Uterus (tissue), 4 donors: ENCODE measurements around the gene USP50. TPM values are rescaled to one million over a fixed set of nuclear protein-coding genes. Genes with fewer than 3 reads are reported as not detected.

Source experiments
- DNase-seq, 2 donors: peaks; one replicate each; pipeline ENCODE4 v3.0.0-alpha.2; 2019 to 2020
- H3K27ac ChIP-seq, 2 donors: fragments of 200-600 bp; sonication (generic); 1 replicate in 1 of 2; 2 replicates in 1 of 2; pipeline ENCODE4 v1.5.1; 2016 to 2018
- H3K27me3 ChIP-seq, 2 donors: fragments of 200-600 bp; sonication (generic); one replicate each; pipeline ENCODE4 v1.5.1; 2018 to 2019; ENCODE audit warnings: control low read depth in 1 of 2
- H3K36me3 ChIP-seq, 2 donors: fragments of 200-600 bp; sonication (generic); one replicate each; pipeline ENCODE4 v1.5.1; 2019; ENCODE audit warnings: control low read depth in 1 of 2
- H3K4me1 ChIP-seq, 2 donors: fragments of 200-600 bp; sonication (generic); one replicate each; pipeline ENCODE4 v1.5.1; 2018 to 2019; ENCODE audit warnings: control low read depth in 1 of 2
- H3K4me3 ChIP-seq, 2 donors: fragments of 200-600 bp; sonication (generic); 1 replicate in 1 of 2; 2 replicates in 1 of 2; pipeline ENCODE4 v1.5.1; 2018 to 2019; ENCODE audit warnings: mild to moderate bottlenecking in 1 of 2
- H3K9me3 ChIP-seq, 2 donors: fragments of 200-600 bp; sonication (generic); one replicate each; pipeline ENCODE4 v1.5.1; 2019; ENCODE audit warnings: control low read depth in 1 of 2
- POLR2A ChIP-seq, 2 donors: fragments of 450-650 bp; IDR thresholded peaks; one replicate each; pipeline ENCODE4 v1.6.1; 2016; ENCODE audit warnings: antibody characterized with exemption in 2 of 2, mild to moderate bottlenecking in 1 of 2, moderate library complexity in 1 of 2
- intact Hi-C: fragments of 100-400 bp; cut with DNase I; formaldehyde crosslinking; loops from one replicate; pipeline ENCODE4 v1.15.1; 2023; ENCODE audit warnings: low total_unique reads
- total RNA-seq, 4 donors: library from RNA; depleted of rRNA in 3 of 4; stranded (reverse); fragments of >200 nt in 3 of 4; gene quantifications; one replicate each; pipeline versions ENCODE4 v1.1.0 to v1.2.4, GENCODE V29; 2014 to 2023
- TF ChIP-seq, protein P1 (sequence below), 4 experiments: fragments of 200-600 bp in 2 of 4; fragments of 450-650 bp in 2 of 4; sonication (generic) in 2 of 4; IDR thresholded peaks; one replicate each; pipeline ENCODE4 v1.5.1; 2016 to 2019; ENCODE audit warnings: antibody characterized with exemption in 4 of 4, mild to moderate bottlenecking in 2 of 4, moderate library complexity in 1 of 4
- donor health status: DM: yes; HTN: yes; CAD: no.

USP50 gene
- 1 to 10 TPM in 2 of 4 donors, not detected in 2; 2.0 to 2.8 TPM for total RNA-seq

DNA sequence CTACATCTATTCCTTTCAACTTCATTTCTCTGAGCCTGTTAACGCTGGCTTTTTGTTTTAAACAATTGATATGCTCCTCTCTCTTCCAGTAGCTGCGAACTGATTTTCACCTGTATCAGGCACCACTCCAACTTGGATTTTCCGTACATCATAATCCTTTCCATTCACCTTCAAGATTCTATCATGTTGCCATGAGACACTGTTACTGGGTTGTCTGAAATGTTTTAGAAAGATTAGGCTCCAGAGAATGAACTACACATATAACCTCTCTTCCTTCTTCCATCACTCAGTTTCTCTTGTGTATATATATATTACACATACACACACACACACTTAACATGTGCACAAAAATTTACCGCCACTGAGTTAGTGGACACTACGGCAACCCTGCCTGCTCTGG, at the start of gene USP50:
USP50 (minus strand) TSS at position 101 of the 400 bp plus-strand sequence. CDS start 141 bp downstream, outside the sequence.
- intact Hi-C loops: no loop called here
- Histone ChIP-seq H3K27ac (no peak within 1 kb of the TSS), H3K36me3 (no peaks in the 10 kb centered on the region), H3K9me3 (no peaks in the 10 kb centered on the region), H3K4me3 (no peak within 1 kb of the TSS), H3K4me1 (no peaks in the 10 kb centered on the region), H3K27me3 (no peaks in the 10 kb centered on the region)
- TF ChIP-seq POLR2A (IDR thresholded peaks at IDR 0.05): no peak
- TF ChIP-seq, protein P1, sequence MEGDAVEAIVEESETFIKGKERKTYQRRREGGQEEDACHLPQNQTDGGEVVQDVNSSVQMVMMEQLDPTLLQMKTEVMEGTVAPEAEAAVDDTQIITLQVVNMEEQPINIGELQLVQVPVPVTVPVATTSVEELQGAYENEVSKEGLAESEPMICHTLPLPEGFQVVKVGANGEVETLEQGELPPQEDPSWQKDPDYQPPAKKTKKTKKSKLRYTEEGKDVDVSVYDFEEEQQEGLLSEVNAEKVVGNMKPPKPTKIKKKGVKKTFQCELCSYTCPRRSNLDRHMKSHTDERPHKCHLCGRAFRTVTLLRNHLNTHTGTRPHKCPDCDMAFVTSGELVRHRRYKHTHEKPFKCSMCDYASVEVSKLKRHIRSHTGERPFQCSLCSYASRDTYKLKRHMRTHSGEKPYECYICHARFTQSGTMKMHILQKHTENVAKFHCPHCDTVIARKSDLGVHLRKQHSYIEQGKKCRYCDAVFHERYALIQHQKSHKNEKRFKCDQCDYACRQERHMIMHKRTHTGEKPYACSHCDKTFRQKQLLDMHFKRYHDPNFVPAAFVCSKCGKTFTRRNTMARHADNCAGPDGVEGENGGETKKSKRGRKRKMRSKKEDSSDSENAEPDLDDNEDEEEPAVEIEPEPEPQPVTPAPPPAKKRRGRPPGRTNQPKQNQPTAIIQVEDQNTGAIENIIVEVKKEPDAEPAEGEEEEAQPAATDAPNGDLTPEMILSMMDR (IDR thresholded peaks at IDR 0.05): no peak
- DNase-seq: no peak

DNA sequence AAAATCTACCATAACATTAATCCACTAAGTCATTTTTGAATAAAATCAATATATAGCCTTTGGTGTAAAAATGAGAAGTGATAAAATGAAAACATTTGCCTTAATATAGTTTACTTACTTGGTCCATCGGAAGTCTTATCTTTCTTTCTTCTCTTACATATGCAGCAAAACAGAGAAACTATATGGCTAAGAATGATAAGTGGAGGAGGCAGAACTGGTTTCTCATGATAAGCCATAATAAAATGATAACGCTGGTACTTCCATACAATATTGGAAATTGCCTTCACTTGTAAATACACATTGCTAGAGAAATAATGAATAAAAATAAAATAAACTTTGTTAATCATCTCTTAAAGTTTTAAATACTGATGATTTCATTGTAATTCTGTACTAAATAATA, 47.8 kb upstream of the USP50 start:
- Histone ChIP-seq H3K27me3 (no peaks in the 10 kb centered on the region), H3K27ac (no peak overlapping the region), H3K36me3 (no peaks in the 10 kb centered on the region), H3K4me3 (no peak overlapping the region), H3K9me3 (no peaks in the 10 kb centered on the region), H3K4me1 (no peaks in the 10 kb centered on the region)
- TF ChIP-seq, protein P1 (IDR thresholded peaks at IDR 0.05): no peak
- TF ChIP-seq POLR2A (IDR thresholded peaks at IDR 0.05): no peak
- intact Hi-C loops: no loop called here
- no peak for DNase-seq

DNA sequence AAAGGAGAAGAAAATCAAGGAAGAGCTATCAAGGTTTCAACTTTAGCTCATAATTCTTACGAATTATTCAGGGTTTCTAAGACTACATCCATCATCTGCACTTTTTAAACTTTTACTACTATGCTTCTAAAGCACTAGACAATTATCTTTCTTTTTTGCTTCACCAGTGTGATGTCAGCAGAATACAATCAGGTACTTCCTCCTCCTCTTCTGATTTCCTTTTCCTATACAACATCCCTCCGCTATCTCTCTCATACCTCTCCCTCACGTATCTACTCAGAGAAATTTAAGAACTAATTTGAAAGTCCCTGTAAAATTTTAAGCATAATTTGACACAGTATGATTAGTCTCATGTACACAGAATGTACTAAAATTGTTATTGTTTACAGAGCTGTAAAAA, 47.3 kb upstream of the USP50 start:
- intact Hi-C loops: no loop called here
- Histone ChIP-seq H3K27ac (no peak overlapping the region), H3K27me3 (no peaks in the 10 kb centered on the region), H3K9me3 (no peaks in the 10 kb centered on the region), H3K4me1 (no peaks in the 10 kb centered on the region), H3K36me3 (no peaks in the 10 kb centered on the region), H3K4me3 (no peak overlapping the region)
- no peak for DNase-seq
- TF ChIP-seq POLR2A (IDR thresholded peaks at IDR 0.05): no peak
- TF ChIP-seq, protein P1 (IDR thresholded peaks at IDR 0.05): no peak

DNA sequence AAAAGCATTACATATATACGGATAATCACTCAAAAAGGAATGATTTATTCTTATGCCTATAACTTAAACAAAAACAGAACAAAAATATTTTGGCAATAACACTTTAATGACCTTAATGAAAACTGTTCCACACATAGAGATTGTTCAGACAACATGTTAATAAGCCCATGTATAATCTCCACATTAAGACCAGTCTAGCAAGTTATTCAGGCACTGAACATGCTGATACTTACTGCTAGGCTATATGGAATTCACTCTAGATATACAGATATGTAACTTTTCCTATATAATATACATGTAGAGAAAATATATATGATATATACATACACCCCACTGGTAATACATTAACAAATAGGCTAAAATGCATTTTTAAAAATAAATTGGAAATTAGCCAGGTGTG, 43.8 kb upstream of the USP50 start:
- intact Hi-C loops: no loop called here
- H3K27ac ChIP-seq: no peak overlapping the region
- no peaks in the 10 kb centered on the region for H3K36me3 ChIP-seq
- DNase-seq: no peak
- H3K27me3 ChIP-seq: no peaks in the 10 kb centered on the region
- no peaks in the 10 kb centered on the region for H3K9me3 ChIP-seq
- TF ChIP-seq, protein P1 (IDR thresholded peaks at IDR 0.05): no peak
- TF ChIP-seq POLR2A (IDR thresholded peaks at IDR 0.05): no peak
- H3K4me1 ChIP-seq: no peaks in the 10 kb centered on the region
- no peak overlapping the region for H3K4me3 ChIP-seq

DNA sequence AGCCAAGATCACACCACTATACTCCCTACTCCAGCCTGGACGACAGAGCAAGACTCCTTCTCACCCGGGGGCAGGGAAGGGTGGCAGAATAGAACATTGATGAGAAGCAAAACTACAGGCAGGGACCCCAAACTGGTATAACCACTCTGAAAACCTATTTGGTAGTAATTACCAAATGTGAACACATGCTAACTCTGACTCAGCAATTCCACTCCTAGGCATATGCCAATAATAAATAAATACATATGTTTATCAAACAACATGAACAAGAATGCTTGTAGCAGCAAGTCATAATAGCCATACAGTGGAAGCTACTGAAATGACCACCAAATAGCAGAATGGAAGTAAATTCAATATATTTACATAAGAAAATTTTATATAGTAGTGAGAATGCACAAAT, 31.0 kb upstream of the USP50 start:
- Histone ChIP-seq H3K4me3 (no peak overlapping the region), H3K27ac (no peak overlapping the region), H3K4me1 (no peaks in the 10 kb centered on the region), H3K36me3 (peaks cover 0 to 4% of the 10 kb centered on the region in 2 donors), H3K9me3 (no peaks in the 10 kb centered on the region), H3K27me3 (no peaks in the 10 kb centered on the region)
- intact Hi-C loops: no loop called here
- no peak for DNase-seq
- TF ChIP-seq, protein P1 (IDR thresholded peaks at IDR 0.05): no peak
